Ureter (tissue), 1 donor: ENCODE measurements around the gene GRK3. TPM values are rescaled to one million over a fixed set of nuclear protein-coding genes. Genes with fewer than 3 reads are reported as not detected.

Experiments used
- DNase-seq: peaks from one replicate; pipeline ENCODE4 v3.0.0-alpha.2; 2020; ENCODE audit warnings: low spot score
- total RNA-seq: library from RNA; stranded (reverse); gene quantifications from one replicate; pipeline ENCODE4 v1.2.4, GENCODE V29; 2023
- donor health status: DM: yes; HTN: yes; CAD: no.

Gene GRK3
- total RNA-seq, 1 donor from 2014 or later = 21.6 TPM

DNA sequence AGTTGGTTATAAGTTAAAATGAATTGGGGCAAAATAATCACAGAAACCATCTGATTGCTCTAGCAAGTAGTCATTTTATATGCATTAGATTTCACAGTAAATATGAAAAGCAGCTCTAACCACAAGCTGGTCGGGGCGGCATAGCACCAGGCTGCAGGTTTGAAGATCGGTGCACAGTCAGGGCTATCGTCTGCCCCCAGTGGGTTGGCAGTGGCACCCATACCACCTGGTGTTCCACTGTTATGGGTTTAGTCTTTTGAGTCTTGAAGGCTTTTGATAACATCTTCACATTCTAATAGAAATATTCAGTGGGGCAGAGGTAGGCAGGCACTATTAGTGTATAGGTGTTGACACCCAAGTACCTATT is 62.1 kb downstream of the GRK3 start:
- no peak for DNase-seq

DNA sequence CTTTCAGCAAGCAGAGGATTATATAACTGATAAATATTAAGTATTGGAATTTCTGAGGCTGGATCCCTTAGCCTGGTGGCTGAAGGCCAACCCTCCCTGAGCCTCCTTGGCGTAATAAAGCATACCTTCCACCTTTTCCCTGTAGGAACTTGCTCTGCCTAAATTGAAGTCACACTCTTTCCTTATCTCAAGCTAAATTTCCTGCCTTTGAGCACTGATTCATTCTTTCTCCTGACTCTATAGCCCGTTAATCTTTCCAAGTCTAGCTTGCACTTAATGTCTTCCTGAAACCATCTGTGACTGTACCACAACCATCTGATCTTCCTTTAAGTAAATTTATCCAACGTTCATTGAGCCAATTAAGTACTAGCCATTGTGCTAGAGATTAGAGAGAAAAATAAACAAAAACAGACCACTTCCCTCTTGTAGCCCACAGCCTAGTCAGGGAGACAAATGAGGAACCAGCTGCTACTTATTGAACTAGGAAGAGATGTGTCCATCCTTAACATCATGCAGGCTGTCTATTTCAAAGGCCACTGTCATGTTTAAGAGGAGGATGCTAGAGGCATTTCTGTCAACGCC is 62.9 kb downstream of the GRK3 start:
- no peak for DNase-seq

DNA sequence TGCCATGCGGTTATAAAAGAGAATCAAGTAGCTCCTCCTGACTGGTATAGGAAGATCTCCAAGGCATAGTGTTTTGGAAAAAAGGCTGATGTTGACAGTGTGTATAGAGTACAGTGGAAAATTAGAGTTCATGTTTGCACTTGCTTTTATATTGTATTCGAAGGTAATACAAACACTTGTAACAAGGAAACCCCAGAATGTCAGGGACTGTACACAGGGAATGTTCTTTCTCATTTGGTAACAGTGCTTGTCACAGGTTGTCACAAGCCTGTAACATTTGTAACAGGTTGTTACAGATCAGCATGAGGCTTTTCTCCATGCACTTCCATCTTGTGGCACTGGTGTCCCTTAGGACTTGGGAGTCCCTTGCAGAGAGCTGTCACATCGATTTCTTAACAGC is 64.0 kb downstream of the GRK3 start:
- no peak for DNase-seq

DNA sequence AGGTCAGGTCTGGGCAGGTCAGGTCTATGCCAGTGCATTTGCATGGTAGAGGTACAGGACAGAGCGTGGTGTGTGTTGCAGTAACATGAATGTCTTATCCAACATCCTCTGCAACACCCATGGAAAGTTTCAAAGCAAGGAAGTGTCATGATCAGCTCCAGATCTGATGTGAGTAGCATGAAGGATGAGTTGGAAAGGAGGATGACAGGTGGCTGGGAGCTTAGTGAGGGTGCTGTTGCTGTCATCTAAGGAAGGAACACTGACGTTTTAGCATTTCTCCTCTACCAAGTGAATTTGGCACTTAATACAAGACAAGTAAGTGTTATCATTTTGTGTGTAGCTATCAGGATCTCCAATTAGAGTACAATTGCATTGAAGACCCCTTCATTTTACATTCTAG is 65.1 kb downstream of the GRK3 start:
- DNase-seq = no peak

DNA sequence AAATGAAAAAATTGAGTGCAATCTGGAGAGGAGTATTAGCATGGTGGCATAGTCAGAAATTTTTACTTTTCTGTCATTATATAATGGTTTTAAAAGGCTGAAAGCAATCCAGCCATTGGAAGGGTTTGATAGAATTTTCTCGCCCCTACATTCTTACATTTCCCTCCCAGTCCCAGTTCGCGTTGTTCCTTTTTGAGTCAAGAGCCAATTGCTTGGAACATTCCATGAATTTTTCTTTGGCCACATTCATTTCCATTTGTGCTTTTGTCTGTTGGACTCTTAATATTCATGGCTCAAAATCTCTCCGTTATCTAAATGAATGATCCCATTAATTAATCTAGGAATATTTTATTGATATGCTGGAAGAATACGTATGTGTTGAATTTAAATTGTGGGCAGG is 66.0 kb downstream of the GRK3 start:
- DNase-seq = no peak

DNA sequence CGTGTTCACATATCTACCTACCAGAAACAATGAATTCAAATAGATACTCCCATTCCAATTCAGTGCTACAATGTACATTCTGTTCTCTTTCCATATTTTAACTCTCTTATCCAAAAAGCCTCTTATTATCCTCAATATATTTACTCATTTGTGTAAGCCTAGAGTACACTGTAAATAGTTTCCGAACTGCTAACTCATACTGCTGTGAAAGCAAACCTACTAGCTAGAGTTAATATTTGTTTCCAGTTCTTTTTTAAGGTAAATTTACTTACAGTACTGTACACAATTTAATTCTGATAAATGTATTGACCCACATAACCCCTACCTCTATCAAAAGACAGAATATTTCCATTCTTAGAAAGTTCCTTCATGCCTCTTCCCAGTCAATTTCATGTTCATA is 71.8 kb downstream of the GRK3 start:
- DNase-seq = no peak

DNA sequence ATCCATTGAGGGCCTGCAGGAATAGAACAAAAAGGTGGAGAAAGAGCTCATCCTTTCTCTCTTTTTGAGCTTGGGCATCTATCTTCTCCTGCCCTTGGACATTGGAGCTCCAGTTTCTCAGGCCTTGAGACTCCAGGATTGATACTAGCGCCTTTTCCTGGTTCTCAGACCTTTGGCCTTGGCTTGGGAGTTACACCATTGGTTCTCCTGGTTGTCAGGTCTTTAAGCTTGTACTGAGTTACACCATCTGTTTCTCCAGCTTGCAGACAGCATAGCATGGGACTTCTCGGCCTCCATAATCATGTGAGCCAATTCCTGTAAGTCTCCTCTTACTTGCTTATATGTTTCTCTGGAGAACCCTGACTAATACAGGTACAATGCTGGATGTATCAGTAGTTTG is 72.6 kb downstream of the GRK3 start:
- DNase-seq = no peak

DNA sequence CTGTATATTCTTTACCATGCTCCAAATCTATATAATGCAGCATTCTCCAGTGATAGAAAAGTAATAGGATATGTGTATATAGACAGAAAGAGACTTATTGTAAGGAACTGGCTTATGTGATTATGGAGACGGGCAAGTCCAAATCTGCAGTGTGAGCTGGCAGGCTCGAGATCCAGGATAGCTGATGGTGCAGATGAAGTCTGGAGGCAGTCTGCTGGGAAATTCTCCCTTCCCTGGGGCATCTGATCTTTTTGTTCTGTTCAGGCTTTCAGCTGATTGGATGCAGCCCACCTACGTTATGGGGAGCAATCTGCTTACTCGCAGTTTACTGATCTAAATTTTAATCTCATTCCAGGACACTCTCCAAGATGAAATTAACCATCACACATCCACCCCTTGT is 73.2 kb downstream of the GRK3 start:
- DNase-seq = no peak

DNA sequence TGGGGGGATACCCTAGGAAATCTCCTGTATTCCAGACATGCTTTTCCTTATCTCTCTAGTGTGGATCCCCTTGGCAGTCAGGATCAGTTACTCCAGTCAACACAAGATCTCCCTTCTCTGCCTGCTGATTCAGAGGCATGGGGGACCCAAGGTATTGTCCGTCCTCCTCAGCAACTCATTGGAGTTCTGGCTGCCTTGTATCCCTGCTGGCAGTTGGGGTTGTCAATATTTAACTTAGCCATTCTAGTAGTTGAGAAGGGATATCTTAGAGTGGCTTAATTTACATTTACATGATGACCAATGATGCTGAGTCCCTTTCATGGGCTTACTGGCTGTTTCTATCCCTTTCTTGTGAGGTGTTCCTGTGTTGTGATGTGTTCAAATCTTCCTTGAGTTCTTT is 74.2 kb downstream of the GRK3 start:
- DNase-seq = no peak

DNA sequence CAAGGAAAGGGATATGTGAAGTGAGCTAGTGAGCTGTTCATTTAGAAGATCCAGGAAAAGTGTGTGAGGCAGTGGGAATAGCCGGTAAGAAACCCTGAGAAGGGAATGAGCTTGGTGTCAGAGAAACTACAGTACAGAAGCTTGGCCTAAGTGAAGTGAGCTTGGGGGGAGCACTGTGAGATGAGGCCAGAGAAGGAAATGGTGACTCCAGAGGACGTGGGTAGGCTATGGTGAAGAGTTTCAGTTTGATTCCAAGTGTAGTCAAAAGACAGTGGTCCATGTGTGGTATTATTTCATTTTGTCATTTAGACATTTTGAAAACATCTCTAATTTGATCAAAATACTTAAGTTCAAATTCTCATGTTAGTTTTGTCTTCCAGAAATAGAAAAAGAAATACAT is 77.2 kb downstream of the GRK3 start:
- DNase-seq = no peak

DNA sequence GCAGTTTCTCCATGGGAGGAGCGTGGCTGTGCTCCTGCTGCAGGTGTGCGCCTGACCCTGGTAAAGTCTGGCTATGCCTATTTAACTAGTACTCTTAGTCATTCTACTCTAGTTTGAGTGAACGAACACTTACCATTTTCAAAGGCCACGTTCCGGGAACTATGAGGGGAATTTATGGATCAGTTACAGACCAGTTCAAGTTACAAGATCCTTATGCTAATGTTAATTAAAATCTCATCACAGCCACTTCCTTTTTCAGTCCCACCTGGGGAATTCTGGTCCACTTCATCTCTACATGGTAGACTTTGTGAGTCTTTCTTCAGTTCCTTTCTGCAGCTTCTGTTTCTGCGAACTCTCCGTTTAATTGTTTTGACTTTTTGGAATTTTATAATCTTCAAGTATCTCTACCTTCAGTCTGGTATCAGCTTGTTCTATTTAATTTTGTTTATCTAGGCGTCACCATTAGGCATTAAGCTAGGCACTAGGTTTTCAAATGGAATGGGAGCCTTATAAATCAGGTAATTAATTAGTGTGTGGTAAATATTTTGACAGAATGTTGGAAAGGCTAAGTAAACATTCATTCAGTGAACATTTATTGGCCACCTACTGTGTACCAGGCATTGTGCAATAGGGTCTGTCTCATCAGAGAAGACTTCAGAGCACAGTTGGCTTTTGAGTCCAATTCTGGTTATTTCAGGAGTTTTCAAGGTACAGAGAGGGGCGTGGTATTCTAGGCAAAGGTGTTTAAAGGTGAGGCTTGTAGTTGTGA is 78.9 kb downstream of the GRK3 start:
- DNase-seq = no peak

DNA sequence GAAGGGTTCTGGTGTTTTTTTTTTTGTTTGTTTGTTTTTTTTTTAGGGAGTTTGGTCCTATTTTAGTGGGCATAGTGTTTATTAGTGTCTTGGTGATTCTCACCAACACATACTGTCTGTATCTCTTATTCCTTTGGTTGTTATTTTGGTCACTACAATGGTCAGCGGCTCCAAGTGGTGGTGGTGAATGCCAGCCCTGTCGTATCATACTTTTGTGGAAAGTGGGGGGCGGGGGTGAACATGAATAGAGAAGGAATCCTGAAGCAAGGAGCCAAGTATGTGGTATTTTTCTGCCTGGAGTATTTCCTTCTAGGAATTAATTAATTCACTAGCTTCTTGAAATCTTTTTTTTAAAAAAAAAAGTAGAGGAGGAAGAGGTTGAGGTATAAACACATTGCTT is 79.6 kb downstream of the GRK3 start:
- no peak for DNase-seq

DNA sequence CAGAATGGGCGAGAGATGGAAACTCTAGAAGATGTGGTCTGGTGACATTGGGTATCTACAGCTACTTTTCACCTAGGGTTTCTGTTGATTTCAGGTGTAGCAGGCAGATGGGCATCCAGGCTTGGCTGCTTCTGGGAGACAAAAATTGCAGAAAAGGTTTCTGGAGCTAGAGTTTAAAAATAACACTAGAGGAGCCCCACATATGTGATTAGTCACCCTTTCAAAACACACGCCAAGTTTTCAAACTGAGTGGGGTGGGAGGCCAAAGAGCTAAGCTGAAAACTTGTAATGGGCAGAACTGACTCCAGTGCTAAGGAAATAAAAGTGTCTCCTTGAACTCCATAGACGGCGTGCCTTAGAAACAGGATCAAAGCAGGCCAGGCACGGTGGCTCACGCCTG is 80.8 kb downstream of the GRK3 start:
- DNase-seq = no peak

DNA sequence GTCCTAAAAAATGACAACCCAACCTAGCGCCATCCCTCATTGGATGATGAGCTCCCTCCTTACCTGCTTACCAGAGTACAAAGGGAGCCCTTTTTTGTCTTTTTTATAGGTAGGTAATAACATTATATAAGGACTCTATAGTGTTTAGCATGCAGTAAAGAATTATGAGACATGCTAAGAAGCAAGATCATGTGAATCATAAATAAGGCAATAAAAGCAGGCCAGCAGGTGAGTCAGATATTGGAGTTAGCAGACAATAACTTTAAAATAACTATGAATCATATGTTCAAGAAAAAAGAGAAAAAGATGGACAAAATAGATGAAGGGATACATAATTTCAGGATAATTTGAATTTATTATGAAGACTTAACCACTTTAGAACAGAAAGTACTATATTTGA is 81.5 kb downstream of the GRK3 start:
- DNase-seq = no peak

DNA sequence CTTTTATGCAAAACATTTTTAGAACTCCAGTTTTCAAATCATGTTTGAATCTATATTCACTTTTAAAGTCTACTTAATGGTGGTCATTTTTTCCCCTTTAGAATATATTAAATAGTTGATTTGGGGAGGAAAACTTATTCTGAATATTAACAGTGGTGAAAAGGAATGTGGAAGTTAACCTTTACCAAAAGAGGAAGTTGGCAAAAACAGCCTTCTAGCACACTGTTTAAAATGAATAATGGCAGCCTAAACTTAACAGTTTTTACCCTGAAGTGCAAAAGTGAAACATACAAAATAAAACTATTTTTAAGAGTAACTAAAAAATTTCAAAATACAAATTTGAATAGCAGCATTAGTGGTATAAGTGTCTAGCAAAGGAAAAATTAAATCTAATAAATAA is 86.4 kb downstream of the GRK3 start:
- no peak for DNase-seq

DNA sequence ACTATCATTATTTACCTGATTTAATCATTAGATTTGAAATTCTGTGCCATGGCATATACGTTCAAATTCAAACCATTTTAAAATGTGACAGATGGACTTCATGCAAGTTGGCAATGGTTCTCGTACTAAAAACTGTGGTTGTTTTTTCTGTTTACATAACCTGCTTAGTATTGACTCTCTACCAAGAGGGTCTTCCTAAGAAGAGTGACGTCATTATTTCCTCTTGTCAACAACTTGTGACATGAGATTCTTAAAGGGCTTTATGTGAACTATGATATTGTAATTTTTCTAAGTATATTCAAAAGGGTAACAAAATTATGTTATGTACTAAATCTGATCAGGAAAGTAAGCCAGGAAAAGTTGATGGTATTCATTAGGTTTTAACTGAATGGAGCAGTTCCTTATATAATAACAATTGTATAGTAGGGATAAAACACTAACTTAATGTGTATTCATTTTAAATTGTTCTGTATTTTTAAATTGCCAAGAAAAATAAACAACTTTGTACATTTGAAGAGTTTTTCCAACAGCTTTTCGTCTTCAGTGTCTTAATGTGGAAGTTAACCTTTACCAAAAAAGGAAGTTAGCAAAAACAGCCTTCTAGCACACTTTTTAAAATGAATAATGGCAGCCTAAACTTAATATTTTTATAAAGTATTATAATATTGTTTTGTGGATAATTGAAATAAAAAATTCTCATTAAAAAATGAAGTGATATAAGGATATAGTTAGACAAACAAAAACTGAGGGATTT is 87.0 kb downstream of the GRK3 start:
- no peak for DNase-seq

DNA sequence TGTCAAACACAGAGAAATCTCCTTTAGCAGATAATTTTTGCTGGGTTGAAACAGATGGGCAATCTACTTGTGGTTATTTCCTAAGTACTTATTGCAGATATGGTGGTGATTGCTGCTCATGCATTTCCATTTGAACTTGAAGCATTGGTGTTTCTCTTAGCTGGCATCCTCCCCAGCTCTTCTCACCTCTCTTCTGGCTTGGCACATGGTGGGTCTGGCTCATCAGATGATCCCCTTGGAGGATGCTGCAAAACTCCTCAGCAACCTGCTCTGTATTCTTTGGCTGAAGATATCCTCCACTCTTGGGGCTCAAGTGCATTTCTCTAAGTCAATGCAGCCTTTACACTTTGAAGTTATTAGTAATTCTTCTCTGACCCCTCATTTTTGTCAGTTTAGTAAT is 90.2 kb downstream of the GRK3 start:
- no peak for DNase-seq

DNA sequence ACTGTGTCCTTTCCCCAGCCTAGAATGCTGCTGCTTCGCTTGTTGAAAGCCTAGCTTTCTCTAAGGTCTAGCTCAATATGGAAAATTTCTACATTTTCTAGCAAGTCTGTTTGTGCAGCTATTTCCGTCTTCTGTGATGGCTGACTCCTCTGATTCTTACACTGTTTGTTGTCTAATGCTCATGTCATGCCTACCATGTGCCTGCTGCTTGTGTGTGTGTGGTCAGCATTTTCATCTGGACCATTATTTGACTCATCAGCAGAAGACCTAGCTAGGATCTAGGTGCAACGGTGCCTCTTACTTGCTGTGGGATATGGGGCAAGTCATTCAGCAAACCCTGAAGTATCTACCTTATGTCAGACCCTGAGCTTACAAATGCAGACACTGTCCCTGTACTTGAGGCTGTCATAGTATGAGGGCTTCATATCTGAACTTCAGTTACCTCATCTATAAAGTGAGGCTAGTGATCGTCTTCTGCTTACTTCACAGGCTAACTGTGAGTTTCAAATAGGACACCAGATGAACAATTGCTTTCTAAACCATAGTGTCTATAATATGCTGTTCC is 91.0 kb downstream of the GRK3 start:
- DNase-seq = no peak

DNA sequence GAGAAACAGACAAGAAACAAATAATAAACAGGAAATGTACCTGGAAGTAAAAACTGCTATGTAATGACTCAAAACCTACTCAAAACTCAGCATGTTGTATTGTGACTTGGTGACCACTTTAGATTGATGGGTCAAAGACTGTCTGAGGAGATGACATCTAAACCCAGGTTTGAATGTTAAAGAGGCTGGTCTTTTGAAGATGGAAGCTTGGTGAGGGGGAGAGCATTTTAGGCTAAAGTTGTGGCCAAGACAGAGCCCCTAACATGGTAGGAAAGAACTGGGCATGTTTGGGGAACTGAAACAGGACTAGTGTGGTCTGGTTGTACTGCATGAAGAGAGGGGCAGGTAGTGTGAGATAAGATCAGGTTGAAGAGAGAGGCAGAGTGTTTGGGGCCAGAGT is 92.2 kb downstream of the GRK3 start:
- DNase-seq = no peak

DNA sequence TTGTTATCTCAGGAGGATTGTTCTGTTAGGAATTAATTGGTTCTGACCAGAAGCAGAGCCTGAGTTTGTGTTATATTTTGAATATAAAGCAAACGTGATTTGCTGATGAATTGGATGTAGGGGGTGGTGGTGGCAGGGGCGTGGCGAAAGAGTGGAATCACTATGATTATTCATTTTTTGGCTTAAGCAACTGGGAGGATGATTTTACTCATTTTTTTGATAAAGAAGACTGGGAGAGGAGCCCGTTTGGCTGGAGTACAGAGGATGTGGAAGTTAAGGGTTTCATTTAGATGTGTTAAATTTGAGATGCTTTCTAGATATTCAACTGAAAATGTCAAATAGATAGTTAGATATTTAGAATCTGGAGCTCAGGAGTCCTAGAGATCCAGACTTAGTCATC is 94.2 kb downstream of the GRK3 start:
- DNase-seq = no peak

DNA sequence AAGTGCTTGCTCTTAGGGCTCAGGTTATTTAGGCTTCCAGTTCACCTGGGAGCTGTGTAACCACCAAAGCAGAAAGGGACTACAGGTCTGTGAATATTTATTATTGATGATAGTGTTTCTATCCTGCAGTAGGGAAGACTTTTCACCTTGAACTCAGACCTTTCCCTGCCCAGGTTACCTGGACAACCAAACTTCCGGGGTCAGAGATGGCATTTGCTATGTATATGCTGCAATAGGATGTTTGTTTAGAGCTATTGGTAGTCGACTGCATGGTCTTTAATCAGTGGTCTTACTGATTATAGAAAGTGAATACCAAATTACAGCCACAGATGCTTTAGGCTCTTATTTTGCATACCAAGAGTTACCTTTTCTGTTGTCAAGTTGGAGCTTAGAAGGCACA is 94.9 kb downstream of the GRK3 start:
- DNase-seq = no peak

DNA sequence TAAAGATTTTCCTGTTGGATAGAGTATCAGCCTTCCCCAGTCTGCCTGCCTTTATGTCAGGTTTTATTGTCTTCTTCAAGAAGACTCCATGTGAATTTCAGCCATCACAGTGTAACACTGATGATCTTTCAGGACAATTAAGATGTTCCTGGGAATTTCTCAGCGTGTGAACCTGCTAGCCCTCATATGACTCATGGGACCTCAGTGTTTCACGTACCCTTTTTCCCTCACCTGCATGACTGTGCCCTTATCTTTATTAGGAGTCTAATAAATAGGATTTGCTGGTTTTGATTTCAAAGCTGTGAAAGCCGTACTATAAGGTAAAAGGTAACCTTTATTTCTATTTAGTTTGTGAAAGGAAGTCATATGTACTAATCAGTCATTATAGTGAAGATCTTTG is 95.9 kb downstream of the GRK3 start:
- no peak for DNase-seq

DNA sequence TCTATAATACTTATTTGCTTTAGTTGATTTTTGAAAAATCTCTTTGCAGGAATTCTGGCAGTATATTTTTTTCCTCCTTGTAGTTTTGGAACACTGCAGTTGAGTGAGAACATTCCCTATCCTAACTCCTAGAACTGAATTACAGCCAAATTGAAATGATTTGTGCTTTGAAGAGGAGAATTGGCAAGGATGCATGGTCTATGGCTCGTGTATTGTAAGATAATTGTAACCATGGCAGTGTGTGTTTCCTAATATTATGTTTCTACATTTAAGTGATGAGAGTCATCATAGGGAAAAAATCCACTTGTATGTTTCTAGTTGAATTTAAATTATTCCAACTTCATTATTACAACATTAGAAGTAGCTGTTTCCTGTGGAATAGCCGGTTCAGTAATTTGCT is 96.6 kb downstream of the GRK3 start:
- no peak for DNase-seq
